A549 treated with Mapracorat at 1 μM for 4 hours (cell line): Measurements from ENCODE around the gene SETD1A. TPM values are rescaled to one million over a fixed set of nuclear protein-coding genes. Genes with fewer than 3 reads are reported as not detected.

Experiments used
- total RNA-seq: library from RNA; stranded (reverse); fragments of 200-300 nt; extraction: Qiagen RNA extraction; gene quantifications from 5 replicates; pipeline ENCODE4 v1.2.3, GENCODE V29; 2022

SETD1A gene
- 13.2 to 20.3 TPM (median 19.3 TPM) in 5 replicates for total RNA-seq

GRCh38 chr16:30957456-30958174 lies at the start of gene SETD1A:
Gene SETD1A, plus strand, starts transcription at chr16:30957754. Its CDS starts 978 bp downstream, at chr16:30958732.

GRCh38 chr16:30923554-30924075 lies 33.9 kb upstream of the SETD1A start, which contains the start of gene FBXL19:
Gene FBXL19, plus strand, starts transcription at chr16:30923572. Its CDS starts 2,183 bp downstream, at chr16:30925755.

DNA sequence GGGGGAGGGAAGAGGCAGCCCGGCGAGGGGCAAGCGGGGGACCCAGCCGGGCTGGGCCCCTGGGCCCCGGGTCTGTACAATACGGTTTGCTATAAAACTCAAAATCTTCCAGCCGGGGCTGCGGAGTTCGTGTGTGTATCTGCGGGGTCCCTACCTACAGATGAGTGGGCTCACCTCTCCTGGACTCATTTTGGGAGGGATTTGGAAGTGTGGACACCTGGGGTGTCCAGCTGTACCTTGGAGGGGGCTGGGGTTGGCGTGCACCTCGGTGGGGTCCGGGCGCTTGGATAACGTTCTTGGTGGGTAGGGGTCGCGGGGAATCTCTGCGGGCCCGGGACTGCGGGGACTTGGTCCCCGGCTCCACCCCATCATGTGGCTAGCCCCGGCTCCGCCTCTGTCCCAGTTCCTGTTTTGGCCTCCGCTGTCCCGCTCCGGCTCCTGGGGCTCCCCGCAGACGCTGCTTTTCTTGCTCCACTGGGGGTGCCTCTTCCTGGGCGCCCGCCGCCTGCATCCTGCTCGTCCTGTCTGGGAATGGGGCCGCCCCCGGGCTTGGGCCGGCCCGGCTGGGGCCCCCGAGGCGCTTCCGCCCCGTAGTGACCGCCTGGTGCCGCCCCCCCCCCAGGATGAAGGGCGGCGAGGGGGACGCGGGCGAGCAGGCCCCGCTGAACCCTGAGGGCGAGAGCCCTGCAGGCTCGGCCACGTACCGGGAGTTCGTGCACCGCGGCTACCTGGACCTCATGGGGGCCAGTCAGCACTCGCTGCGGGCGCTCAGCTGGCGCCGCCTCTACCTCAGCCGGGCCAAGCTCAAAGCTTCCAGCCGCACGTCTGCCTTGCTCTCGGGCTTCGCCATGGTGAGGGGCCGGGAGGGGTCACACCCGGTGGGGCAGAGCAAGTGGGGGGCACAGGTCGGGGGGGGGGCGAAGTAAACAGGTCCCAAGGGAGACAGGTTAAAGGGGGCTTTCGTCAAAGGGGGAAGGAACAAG lies 8.6 kb upstream of the SETD1A start, which contains the start of gene ORAI3:
TSS of gene ORAI3 (plus strand) at position 402 of the 983 bp plus-strand sequence. CDS start at position 624, 222 bp downstream.

DNA sequence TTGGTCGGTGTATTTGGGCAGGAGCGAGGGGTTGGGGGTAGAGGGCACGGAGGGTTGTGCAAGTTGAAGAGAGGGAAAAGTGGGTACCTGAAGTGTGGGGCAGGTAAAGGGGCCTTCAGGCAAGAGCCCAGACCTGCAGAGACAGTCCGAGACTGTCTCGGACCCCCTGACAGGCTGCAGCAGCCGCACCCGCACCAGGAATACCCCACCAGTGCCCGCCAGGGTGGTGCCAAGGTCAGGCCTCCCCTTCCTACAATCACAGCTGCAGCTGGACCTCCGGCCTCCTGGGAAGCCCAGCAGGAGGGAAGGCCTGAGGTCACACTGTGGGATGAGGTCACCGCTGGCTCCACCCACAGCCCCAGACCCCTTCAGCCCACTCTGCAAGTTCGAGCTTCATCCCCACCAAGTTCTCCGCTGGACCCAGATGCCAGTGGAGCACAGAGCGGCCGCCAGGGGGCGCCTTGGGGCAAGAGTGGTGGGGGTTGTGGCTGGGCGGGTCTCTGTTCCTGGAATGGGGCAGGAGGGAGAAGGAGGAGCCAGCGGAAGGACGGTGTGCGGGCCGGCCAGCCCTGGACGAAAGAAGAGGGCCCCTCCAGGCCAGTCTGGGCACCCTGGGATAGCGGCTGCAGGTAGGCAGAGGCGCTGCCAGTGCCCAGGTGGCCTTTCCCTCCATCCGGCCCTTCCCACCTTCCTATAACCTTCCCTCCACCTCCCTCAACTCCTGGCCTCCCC lies 27.3 kb downstream of the SETD1A start, which contains the start of gene HSD3B7:
TSS of gene HSD3B7 (plus strand) at position 539 of the 732 bp plus-strand sequence. CDS start 452 bp downstream, outside the sequence.

GRCh38 chr16:31010585-31011325 lies 53.2 kb downstream of the SETD1A start, which contains the start of gene STX1B:
Gene STX1B, minus strand, starts transcription at chr16:31010638. Its CDS starts 242 bp downstream, at chr16:31010396.

DNA sequence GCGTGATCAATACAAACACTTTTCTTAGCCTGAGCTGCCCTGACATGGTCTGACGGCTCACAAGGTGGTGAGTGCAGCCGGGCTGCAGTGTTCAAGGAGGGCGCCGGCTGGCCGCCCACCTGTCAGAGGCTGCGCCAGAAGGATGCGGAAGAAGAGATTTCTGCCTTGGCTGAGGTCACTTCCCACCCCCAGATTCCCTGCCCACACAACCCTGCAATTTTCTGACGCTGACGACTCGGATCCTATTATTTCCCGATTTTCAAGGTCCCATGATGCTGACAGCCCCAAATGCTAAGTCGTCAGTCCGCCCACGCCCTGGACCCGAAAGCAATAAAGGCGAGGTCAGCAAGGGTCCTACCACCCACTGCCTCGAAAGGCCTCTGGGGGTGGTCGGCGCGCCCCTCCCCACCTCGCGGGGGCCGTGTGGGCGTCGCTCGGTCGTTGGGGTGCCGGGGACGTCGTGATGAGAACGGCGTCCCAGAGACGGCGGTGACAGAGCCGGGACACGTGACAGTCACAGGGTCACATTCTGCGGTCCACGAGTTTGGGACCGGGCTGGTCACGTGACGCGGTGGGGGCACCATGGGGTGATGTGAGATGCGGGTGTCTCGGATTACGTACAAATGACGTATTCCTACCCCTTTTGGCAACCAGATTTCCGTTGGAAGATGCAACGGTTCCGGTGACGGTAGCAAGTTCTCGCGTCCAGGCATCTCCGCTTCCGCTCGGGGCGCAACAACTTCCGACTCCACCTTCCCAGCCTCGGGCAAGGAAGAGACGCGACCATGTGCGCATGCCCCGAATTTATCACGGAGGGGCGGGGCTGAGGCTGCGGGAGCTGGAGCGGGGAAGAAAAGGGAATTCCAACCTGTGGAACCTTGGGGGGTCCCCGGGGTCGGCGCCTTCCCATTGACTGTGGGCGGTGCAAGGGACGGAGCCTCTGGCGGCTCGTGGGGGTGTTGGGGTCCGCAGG lies 75.5 kb downstream of the SETD1A start, which contains the start of gene STX4:
TSS of gene STX4 (plus strand) at position 823 of the 973 bp plus-strand sequence. CDS start 248 bp downstream, outside the sequence.

Other genes starting within 250 kb of the SETD1A start
- 20.8 to 31.7 TPM (median 29.7 TPM) in 5 replicates for gene PHKG2, start 209.3 kb upstream of the SETD1A start, total RNA-seq
- gene CFAP119, start 195.7 kb upstream of the SETD1A start, total RNA-seq = 5.5 to 9.4 TPM (median 8.9 TPM) in 5 replicates
- gene RNF40, start 195.4 kb upstream of the SETD1A start, total RNA-seq = 66.6 to 85.9 TPM (median 80.0 TPM) in 5 replicates
- gene ZNF629, start 170.5 kb upstream of the SETD1A start, total RNA-seq = 15.7 to 18.8 TPM (median 18.0 TPM) in 5 replicates
- 25.8 to 42.7 TPM (median 40.6 TPM) in 5 replicates for gene BCL7C, start 63.7 kb upstream of the SETD1A start, total RNA-seq
- 0.11 to 0.39 TPM (median 0.15 TPM) in 5 replicates for gene CTF1, start 61.1 kb upstream of the SETD1A start, total RNA-seq
- gene FBXL19, start 34.2 kb upstream of the SETD1A start, total RNA-seq = 9.8 to 19.2 TPM (median 18.4 TPM) in 5 replicates
- gene ORAI3, start 8.7 kb upstream of the SETD1A start, total RNA-seq = 11.3 to 15.8 TPM (median 13.8 TPM) in 5 replicates
- 12.5 to 15.4 TPM (median 14.3 TPM) in 5 replicates for gene HSD3B7, start 27.5 kb downstream of the SETD1A start, total RNA-seq
- 1.4 to 2.2 TPM (median 1.8 TPM) in 5 replicates for gene STX1B, start 52.9 kb downstream of the SETD1A start, total RNA-seq
- gene STX4, start 75.8 kb downstream of the SETD1A start, total RNA-seq = 54.0 to 68.8 TPM (median 66.1 TPM) in 5 replicates
- gene ZNF668, start 116.5 kb downstream of the SETD1A start, total RNA-seq = 12.0 to 20.9 TPM (median 15.2 TPM) in 5 replicates
- 8.0 to 11.9 TPM (median 10.5 TPM) in 5 replicates for gene ZNF646, start 116.7 kb downstream of the SETD1A start, total RNA-seq
- gene PRSS53, start 131.2 kb downstream of the SETD1A start, total RNA-seq = 0.97 to 2.7 TPM (median 1.8 TPM) in 5 replicates
- gene VKORC1, start 137.0 kb downstream of the SETD1A start, total RNA-seq = 112 to 146 TPM (median 143 TPM) in 5 replicates
- 40.3 to 55.9 TPM (median 50.6 TPM) in 5 replicates for gene BCKDK, start 150.6 kb downstream of the SETD1A start, total RNA-seq
- gene KAT8, start 159.9 kb downstream of the SETD1A start, total RNA-seq = 40.3 to 51.0 TPM (median 45.0 TPM) in 5 replicates
- 1.1 to 2.2 TPM (median 1.5 TPM) in 5 replicates for gene PRSS8, start 178.0 kb downstream of the SETD1A start, total RNA-seq
- gene PRSS36, start 192.3 kb downstream of the SETD1A start, total RNA-seq = 1.1 to 1.6 TPM (median 1.2 TPM) in 5 replicates
- 503 to 575 TPM (median 524 TPM) in 5 replicates for gene FUS, start 222.4 kb downstream of the SETD1A start, total RNA-seq
- 24.2 to 43.2 TPM (median 37.4 TPM) in 5 replicates for gene PYCARD, start 245.0 kb downstream of the SETD1A start, total RNA-seq